Measurements from ENCODE around the gene NTNG1.

DNA sequence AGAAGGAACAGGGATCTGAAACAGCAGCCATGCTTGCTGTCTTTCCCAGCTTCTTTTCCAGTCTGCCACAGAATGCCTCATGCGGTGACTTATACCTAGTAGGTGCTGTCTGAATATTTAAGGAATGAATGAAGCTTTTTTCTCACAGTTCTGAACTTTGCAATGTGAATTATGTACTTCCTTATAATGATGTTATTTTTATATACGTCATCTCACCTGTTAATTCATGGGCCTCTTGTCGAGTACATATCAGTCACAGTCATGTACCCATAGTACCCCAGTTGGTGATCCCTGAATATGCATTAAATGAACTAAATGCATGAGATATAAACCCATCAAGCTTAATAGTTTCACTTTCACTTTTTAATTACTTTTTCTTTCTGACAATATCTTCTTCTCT lies 132.7 kb downstream of the NTNG1 start:
- TF ChIP-seq CTCF (IDR thresholded peaks at IDR 0.05) = no peak
- no peak for TF ChIP-seq POLR2A (IDR thresholded peaks at IDR 0.05)
